Lower lobe of right lung (tissue), 2 donors: ENCODE data around the gene DCP1A. TPM values are rescaled to one million over a fixed set of nuclear protein-coding genes. Genes with fewer than 3 reads are reported as not detected.

Experiments used
- ATAC-seq, 2 donors: fragments of 200-7000 bp; cut with Tn5 transposase; one replicate each; pipeline ENCODE4 v1.9.1; 2020 to 2022; ENCODE audit warnings: mild to moderate bottlenecking in 2 of 2, moderate library complexity in 2 of 2
- DNase-seq: peaks from one replicate; pipeline ENCODE4 v3.0.0-alpha.2; 2020
- H3K27ac ChIP-seq: fragments of 200-600 bp; one replicate; pipeline ENCODE4 v1.8.0; 2022
- H3K27me3 ChIP-seq: fragments of 200-600 bp; one replicate; pipeline ENCODE4 v1.8.0; 2022; ENCODE audit warnings: low read depth
- H3K36me3 ChIP-seq: fragments of 200-600 bp; one replicate; pipeline ENCODE4 v1.8.0; 2022; ENCODE audit warnings: mild to moderate bottlenecking
- H3K4me1 ChIP-seq: fragments of 200-600 bp; one replicate; pipeline ENCODE4 v1.8.0; 2022
- H3K4me3 ChIP-seq: fragments of 200-600 bp; one replicate; pipeline ENCODE4 v1.8.0; 2022; ENCODE audit warnings: mild to moderate bottlenecking
- H3K9me3 ChIP-seq: fragments of 200-600 bp; one replicate; pipeline ENCODE4 v1.8.0; 2022
- intact Hi-C: fragments of 100-400 bp; cut with DNase I; formaldehyde crosslinking; loops from one replicate; pipeline ENCODE4 v1.11.0; 2022
- total RNA-seq: library from RNA; stranded (reverse); fragmentation: NEBNext Ultra II Directional; extraction: Animal tissue kit (Norgen Biotek cat#: 25700); gene quantifications from one replicate; pipeline ENCODE4 v1.2.1, GENCODE V29; 2021
- TF ChIP-seq, protein P1 (sequence below): fragments of 200-600 bp; IDR thresholded peaks from one replicate; pipeline ENCODE4 v1.8.0; 2022; ENCODE audit warnings: antibody characterized with exemption, mild to moderate bottlenecking
- donor health status: DM: no; HTN: yes; CAD: no; lungs with severe emphysema.

Gene DCP1A
- total RNA-seq, 1 donor from 2014 or later = 25.1 TPM

DNA sequence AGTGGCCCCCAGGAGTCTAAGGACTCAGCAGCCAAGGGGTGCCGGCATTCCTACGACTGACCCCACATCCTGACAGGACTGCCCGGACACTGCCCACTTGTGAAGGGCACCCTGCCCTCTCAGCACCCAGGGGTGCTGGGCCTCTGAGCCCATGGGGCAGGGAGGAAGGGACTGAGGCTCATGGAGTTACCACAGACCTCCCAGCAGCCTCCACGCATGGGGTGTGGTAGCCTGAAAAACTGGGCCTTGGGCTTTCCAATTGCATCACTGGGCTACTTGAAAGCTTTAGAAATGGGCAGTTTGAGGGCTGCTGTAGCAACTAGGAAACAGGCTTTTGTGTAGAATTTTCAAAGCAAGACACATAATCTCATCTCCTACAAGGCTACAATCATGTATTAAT is 104.7 kb downstream of the DCP1A start:
- peak; percentile 70 for DNase-seq
- peak; percentile 41 to 75 for ATAC-seq
- Histone ChIP-seq H3K27ac (peak overlapping the region; percentile 61), H3K36me3 (peaks cover 46% of the 10 kb centered on the region), H3K9me3 (no peaks in the 10 kb centered on the region), H3K4me1 (peaks cover 77% of the 10 kb centered on the region), H3K27me3 (no peaks in the 10 kb centered on the region), H3K4me3 (no peak overlapping the region)
- intact Hi-C loops = no loop called here
- TF ChIP-seq, protein P1, sequence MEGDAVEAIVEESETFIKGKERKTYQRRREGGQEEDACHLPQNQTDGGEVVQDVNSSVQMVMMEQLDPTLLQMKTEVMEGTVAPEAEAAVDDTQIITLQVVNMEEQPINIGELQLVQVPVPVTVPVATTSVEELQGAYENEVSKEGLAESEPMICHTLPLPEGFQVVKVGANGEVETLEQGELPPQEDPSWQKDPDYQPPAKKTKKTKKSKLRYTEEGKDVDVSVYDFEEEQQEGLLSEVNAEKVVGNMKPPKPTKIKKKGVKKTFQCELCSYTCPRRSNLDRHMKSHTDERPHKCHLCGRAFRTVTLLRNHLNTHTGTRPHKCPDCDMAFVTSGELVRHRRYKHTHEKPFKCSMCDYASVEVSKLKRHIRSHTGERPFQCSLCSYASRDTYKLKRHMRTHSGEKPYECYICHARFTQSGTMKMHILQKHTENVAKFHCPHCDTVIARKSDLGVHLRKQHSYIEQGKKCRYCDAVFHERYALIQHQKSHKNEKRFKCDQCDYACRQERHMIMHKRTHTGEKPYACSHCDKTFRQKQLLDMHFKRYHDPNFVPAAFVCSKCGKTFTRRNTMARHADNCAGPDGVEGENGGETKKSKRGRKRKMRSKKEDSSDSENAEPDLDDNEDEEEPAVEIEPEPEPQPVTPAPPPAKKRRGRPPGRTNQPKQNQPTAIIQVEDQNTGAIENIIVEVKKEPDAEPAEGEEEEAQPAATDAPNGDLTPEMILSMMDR = no peak

DNA sequence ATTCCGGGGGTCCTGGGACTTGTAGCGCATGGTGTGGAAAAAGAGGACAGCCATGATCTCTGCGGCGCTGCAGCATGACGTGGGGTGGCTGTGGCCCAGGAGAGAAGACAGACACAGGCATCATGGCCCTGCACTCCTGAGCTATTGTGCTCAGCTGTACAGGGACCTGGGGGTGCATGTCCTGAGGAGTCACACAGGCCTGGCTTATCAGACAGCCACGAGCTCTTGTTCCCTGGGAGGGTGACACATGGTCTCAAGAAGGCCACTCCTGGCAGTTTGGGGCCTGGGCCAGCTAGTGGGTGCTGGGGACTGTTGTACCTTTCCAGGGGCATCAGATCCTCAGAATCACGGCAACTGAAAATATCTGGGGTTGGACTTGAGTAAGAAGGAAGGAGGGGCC is 105.2 kb downstream of the DCP1A start:
- ATAC-seq (peak; percentile 55 to 66), DNase-seq (no peak)
- Histone ChIP-seq H3K9me3 (no peaks in the 10 kb centered on the region), H3K36me3 (peaks cover 48% of the 10 kb centered on the region), H3K4me3 (no peak overlapping the region), H3K4me1 (peaks cover 73% of the 10 kb centered on the region), H3K27ac (peak overlapping the region; percentile 61), H3K27me3 (no peaks in the 10 kb centered on the region)
- intact Hi-C loops = no loop called here
- TF ChIP-seq, protein P1 = no peak

DNA sequence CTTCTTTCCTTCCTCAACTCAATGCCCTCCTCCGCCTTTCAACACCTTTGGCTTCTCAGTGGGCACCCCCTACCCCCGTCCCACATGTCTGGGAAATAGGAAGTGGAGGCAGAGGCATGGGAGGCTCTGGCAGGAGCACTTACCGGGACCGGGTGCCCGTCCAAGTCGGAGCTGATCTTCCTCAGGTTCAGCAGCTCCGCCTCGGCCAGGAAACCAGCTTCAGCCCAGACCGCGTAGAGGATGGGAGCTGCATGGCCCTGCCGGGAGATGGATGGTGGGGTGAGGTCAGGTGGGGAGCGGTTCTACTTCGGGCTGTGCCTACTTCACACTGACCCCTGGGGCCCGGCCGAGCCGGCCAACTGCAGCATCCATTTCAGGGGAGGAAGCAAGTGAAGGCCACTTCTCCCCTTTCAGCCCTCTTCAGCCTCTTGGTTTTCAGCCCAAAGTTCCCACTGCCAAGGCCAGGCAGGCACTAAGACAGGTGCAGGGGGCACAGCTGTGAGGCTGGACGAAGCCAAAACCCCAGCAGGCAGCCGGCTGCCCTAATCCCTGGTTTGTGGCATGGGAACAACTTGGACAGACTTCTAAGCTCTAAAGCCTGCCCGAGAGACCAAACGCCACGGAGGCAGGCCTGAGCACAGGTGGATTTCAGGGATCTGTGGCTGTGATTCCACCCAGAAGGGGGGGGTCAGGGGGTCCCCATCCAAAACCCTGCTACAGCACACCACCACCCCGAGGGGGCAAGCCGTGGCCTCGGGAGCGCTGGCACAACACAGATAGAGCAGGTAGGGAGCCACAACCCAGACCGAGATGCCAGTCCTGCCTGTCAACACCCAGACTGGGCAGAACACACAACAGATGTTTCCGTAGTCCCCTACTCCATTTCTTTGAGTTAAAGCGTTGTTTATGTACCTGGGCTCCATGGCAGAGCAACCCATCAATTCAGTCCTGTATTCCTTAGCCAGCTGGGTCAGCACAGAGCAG is 106.1 kb downstream of the DCP1A start:
- intact Hi-C loops = no loop called here
- TF ChIP-seq, protein P1 = no peak
- peaks cover 57% of the 10 kb centered on the region for H3K36me3 ChIP-seq
- H3K4me3 ChIP-seq = no peak overlapping the region
- H3K27me3 ChIP-seq = no peaks in the 10 kb centered on the region
- ATAC-seq = no peak
- peaks cover 81% of the 10 kb centered on the region for H3K4me1 ChIP-seq
- DNase-seq = no peak
- H3K27ac ChIP-seq = peak overlapping the region; percentile 61
- H3K9me3 ChIP-seq = no peaks in the 10 kb centered on the region

DNA sequence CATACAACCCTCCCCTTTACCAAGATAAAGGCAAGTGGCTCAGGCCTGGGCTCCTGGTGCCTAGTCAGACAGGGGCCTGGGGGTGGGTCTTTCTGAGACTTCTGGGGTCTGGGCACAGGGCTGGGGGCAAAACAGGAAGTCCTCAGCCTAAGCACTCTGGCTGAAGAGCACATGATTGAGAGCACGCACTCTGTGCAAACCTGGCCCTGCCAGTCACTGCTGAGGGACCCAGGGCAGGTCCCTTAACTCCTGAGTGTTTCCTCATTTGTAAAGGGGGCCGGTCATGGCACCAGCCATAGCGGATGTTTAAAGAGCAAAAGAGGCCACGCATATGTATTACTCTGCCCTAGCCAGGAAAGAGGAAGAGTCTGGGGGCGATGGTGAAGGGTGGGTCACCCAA is 107.5 kb downstream of the DCP1A start:
- Histone ChIP-seq H3K4me3 (no peak overlapping the region), H3K27me3 (no peaks in the 10 kb centered on the region), H3K36me3 (peaks cover 72% of the 10 kb centered on the region), H3K27ac (peak overlapping the region; percentile 49), H3K9me3 (no peaks in the 10 kb centered on the region), H3K4me1 (peaks cover 81% of the 10 kb centered on the region)
- intact Hi-C loops = no loop called here
- peak in 1 of 2 donors; percentile 4 for ATAC-seq
- TF ChIP-seq, protein P1 = no peak
- no peak for DNase-seq

DNA sequence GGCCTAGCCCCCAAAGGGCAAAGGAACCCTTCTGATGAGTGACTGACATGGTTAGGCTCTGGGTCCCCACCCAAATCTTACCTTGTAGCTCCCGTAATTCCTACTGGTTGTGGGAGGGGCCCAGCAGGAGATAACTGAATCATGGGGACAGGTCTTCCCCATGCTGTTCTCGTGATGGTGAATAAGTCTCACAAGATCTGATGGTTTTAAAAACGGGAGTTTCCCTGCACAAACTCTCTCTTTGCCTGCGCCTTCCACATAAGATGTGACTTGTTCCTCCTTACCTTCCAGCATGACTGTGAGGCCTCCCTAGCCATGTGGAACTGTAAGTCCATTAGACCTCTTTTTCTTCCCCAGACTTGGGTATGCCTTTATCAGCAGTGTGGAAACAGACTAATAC is 108.5 kb downstream of the DCP1A start:
- Histone ChIP-seq H3K4me1 (peaks cover 72% of the 10 kb centered on the region), H3K36me3 (peaks cover 81% of the 10 kb centered on the region)
- intact Hi-C loops = no loop called here

More for the DNA sequence above, 108.5 kb downstream of the DCP1A start:
- ATAC-seq = no peak
- DNase-seq = no peak
- Histone ChIP-seq H3K9me3 (no peaks in the 10 kb centered on the region), H3K27me3 (no peaks in the 10 kb centered on the region), H3K27ac (peak overlapping the region; percentile 32), H3K4me3 (no peak overlapping the region)
- TF ChIP-seq, protein P1 = no peak
